Activated T-cell treated with anti-CD3 and anti-CD28 coated beads, Interleukin-2, amount 50 U/mL, for 72 hours (primary cell): ENCODE measurements around the gene MCCD1. TPM values are rescaled to one million over a fixed set of nuclear protein-coding genes. Genes with fewer than 3 reads are reported as not detected.

ENCODE experiments used
- ATAC-seq, 2 donors: fragments of 150-1000 bp; cut with Tn5 transposase; replicated peaks in 1 of 2; 2 replicates each; pipeline ENCODE4 v1.10.0; 2021; ENCODE audit warnings: moderate library complexity in 2 of 2, mild to moderate bottlenecking in 1 of 2
- DNase-seq, 2 donors: peaks; one replicate each; pipeline ENCODE4 v3.0.0; 2021 to 2022; ENCODE audit warnings: mixed read lengths in 1 of 2
- H3K27ac Mint-ChIP-seq: one replicate; pipeline ENCODE4 v1.8.0; 2022; ENCODE audit warnings: mild to moderate bottlenecking, moderate library complexity, mixed read lengths
- H3K27me3 Mint-ChIP-seq: one replicate; pipeline ENCODE4 v1.8.0; 2022; ENCODE audit warnings: low read depth, mixed read lengths
- H3K36me3 Mint-ChIP-seq, 2 donors: one replicate each; pipeline ENCODE4 v1.8.0; 2022; ENCODE audit warnings: mixed read lengths in 2 of 2, mild to moderate bottlenecking in 1 of 2; ENCODE audit not compliant: insufficient read depth in 2 of 2
- H3K4me1 Mint-ChIP-seq: one replicate; pipeline ENCODE4 v1.8.0; 2022; ENCODE audit warnings: low read depth, mixed read lengths
- H3K4me3 Mint-ChIP-seq, 2 donors: one replicate each; pipeline ENCODE4 v1.8.0; 2022; ENCODE audit warnings: mild to moderate bottlenecking in 2 of 2, mixed read lengths in 2 of 2, moderate library complexity in 2 of 2
- H3K9me3 Mint-ChIP-seq, 2 donors: one replicate each; pipeline ENCODE4 v1.8.0; 2022; ENCODE audit warnings: mixed read lengths in 2 of 2
- total RNA-seq, 2 donors: library from RNA; stranded (reverse); gene quantifications; one replicate each; pipeline ENCODE4 v1.2.3, GENCODE V29; 2022

MCCD1 gene
- total RNA-seq, 2 donors from 2014 or later, result not detected

DNA sequence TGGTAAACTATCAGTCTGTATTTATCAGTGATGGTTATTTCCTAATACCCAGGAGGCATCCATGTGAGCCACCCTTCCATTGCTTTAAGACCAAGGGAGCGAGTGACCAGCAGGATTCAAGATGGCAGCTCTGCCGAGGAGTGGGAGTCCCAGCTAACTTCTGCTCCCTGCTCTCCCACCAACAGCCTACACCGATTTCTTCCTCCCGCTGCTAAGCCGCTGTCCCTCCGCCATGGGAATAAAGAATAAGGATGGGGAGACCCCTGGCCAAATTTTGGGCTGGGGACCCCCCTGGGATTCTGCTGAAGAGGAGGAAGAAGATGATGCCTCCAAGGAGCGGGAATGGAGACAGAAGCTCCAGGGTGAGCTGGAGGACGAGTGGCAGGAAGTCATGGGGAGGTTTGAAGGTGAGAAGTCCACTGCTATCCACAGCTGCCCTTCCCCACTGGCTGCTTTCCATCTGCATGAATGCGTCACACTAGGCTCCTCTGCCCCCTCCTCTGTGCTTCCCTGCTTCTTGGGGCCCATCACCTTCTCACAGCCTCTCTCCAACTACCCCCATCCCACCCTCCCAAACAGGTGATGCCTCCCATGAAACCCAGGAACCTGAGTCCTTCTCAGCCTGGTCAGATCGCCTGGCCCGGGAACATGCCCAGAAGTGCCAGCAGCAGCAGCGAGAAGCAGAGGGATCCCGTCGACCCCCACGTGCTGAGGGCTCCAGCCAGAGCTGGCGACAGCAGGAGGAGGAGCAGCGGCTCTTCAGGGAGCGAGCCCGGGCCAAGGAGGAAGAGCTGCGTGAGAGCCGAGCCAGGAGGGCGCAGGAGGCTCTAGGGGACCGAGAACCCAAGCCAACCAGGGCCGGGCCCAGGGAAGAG, 28.9 kb downstream of the MCCD1 start:
- no peak for ATAC-seq
- peaks cover 78% of the 10 kb centered on the region for H3K4me1 Mint-ChIP-seq
- no peaks in the 10 kb centered on the region for H3K9me3 Mint-ChIP-seq
- peaks cover 4 to 9% of the 10 kb centered on the region in 2 donors for H3K36me3 Mint-ChIP-seq
- DNase-seq, result no peak
- peak overlapping the region; percentile 77 to 86 for H3K4me3 Mint-ChIP-seq
- no peak overlapping the region for H3K27ac Mint-ChIP-seq
- no peaks in the 10 kb centered on the region for H3K27me3 Mint-ChIP-seq

DNA sequence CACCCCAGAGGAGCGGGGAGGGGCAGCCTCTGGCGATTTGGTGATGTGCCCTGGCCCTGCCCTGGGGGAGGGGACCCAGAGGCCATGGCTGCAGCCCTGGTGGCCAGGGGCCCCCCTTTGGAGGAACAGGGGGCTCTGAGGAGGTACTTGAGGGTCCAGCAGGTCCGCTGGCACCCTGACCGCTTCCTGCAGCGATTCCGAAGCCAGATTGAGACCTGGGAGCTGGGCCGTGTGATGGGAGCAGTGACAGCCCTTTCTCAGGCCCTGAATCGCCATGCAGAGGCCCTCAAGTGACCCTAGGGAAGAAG, 29.5 kb downstream of the MCCD1 start:
- ATAC-seq (no peak), DNase-seq (no peak)
- Mint-ChIP-seq H3K9me3 (no peaks in the 10 kb centered on the region), H3K36me3 (peaks cover 4 to 11% of the 10 kb centered on the region in 2 donors), H3K27ac (no peak overlapping the region), H3K27me3 (no peaks in the 10 kb centered on the region), H3K4me3 (peak overlapping the region; percentile 77 to 86), H3K4me1 (peaks cover 84% of the 10 kb centered on the region)

DNA sequence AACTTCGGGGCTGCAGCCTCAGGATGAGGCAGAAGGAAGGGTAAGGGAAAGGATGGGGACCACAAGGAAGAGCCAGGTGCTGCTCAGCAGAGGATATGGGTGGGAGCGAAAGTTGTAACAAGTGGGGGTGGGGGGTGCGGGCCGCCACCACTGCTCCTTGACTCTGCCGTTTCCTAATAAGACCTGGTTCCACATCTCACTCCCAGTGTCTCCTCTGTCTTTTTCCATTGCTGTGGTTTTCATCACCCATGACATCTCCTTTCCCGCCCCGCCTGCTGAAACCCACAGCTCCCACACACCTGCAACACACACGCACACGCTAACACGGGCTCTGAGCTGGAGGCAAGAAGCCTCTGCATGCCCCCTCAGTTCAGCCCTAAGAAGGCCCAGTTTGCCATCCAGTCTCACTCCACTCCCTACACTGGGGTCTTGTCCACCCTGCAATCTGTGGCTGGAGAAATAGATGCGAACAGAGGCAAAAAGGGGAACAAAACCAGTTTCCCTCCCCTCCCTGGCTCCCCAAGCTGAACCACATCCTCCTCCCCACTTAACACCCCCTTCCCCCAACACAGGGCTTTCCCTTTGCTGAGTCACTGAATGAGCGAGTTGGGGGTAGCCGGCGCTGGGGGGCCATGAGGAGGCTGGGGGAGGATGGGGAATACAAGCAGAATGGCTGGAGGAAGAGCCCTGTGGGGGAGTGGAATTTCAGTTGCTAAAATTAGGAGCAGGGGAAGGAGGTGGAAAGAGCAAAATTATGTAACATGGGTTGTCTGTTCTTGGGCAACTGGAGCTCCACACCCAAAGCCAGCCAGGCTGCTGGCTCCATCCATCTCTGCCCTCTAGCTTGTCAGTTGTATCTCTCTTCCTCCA, 30.1 kb downstream of the MCCD1 start:
- peaks cover 3% of the 10 kb centered on the region for H3K27me3 Mint-ChIP-seq
- H3K27ac Mint-ChIP-seq, result peak overlapping the region; percentile 11
- H3K9me3 Mint-ChIP-seq, result no peaks in the 10 kb centered on the region
- peak overlapping the region; percentile 77 to 86 for H3K4me3 Mint-ChIP-seq
- H3K36me3 Mint-ChIP-seq, result peaks cover 5 to 12% of the 10 kb centered on the region in 2 donors
- H3K4me1 Mint-ChIP-seq, result peaks cover 88% of the 10 kb centered on the region
- ATAC-seq (peak; percentile 58 to 62), DNase-seq (peak; percentile 62 to 72)

DNA sequence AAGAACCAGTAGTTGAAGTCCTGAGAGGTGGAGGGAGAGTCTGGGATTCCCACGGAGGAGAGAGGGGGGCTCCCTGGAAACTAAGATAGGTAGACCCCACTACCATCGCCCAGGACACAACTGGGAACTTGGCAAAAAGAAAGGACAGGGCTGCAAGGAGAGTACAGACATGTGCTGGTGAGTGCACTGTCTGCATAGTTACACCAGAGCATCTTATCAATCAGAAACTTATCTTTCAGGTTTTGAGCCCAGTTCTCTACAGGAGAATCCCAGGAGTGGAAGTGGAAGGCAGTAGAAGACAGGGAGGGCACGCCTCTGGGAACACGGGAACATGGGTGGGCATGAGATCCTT, 30.8 kb downstream of the MCCD1 start:
- H3K9me3 Mint-ChIP-seq, result no peaks in the 10 kb centered on the region

DNA sequence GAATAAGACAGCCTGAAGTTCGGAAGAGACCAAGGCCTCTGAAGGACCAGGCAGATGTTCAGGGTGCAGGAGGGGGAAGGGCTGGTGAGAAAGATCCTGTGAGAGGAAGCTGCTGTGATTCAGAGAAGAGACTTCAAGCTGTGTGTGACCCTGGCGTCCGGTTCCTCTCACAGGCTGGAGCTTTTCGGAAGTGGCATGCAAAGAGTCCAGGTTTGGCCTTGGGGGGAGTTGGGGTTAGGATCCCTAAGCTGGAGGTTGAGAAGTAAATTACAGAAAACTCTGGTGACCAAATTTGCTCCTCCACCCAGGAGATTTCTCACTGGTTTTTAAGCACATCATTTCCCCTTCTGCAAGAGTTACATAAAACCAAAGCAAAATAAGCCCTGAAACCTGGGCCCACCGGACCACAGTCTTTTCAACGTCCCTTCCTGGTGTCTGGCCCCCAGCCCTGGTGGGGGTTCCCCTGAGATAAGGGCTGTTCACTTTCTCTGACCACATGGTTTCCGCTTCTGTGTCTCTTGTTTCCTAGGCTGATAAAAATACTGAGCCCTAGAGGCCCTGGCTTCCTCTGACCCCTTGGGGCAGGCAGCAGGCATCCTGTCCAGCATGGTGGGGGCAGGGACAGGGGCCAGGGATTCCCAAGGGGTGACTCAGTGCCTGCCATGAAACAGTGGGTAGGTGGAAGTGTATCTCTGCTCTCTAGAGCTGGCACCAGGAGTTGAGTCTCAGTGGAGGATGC, 31.4 kb downstream of the MCCD1 start:
- peaks cover 88% of the 10 kb centered on the region for H3K4me1 Mint-ChIP-seq
- peak; percentile 69 for ATAC-seq
- DNase-seq, result peak; percentile 58 to 64
- no peaks in the 10 kb centered on the region for H3K9me3 Mint-ChIP-seq
- peak overlapping the region; percentile 77 to 86 for H3K4me3 Mint-ChIP-seq
- peak overlapping the region; percentile 68 for H3K27ac Mint-ChIP-seq
- H3K27me3 Mint-ChIP-seq, result peaks cover 4% of the 10 kb centered on the region
- peaks cover 6 to 15% of the 10 kb centered on the region in 2 donors for H3K36me3 Mint-ChIP-seq

More for the DNA sequence above, 30.8 kb downstream of the MCCD1 start:
- Mint-ChIP-seq H3K4me3 (peak overlapping the region; percentile 77 to 86), H3K4me1 (peaks cover 86% of the 10 kb centered on the region), H3K36me3 (peaks cover 6 to 13% of the 10 kb centered on the region in 2 donors), H3K27ac (peak overlapping the region; percentile 10), H3K27me3 (peaks cover 4% of the 10 kb centered on the region)
- ATAC-seq, result peak; percentile 41 to 43
- no peak for DNase-seq

DNA sequence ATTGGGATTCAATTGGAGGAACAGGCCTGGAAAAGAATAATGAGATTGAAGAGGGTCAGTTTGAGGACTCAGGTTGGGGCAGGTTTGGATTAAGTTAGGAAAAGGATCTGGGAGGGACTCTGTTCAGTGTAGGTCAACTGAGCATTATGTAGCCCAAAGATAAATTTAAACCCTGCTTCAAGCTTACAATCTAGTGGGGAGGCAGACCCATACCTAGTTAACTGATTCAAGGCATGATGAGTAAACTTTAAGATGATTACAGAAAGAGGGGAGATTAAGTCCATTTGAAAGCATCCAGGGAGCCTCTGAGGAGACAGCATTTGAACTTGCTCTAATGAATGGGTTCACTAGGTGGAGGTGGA, 31.9 kb downstream of the MCCD1 start:
- Mint-ChIP-seq H3K4me1 (peaks cover 93% of the 10 kb centered on the region), H3K9me3 (no peaks in the 10 kb centered on the region), H3K36me3 (peaks cover 6 to 15% of the 10 kb centered on the region in 2 donors), H3K27me3 (peaks cover 4% of the 10 kb centered on the region), H3K4me3 (peak overlapping the region; percentile 77 to 86), H3K27ac (peak overlapping the region; percentile 68)
- no peak for ATAC-seq
- no peak for DNase-seq

DNA sequence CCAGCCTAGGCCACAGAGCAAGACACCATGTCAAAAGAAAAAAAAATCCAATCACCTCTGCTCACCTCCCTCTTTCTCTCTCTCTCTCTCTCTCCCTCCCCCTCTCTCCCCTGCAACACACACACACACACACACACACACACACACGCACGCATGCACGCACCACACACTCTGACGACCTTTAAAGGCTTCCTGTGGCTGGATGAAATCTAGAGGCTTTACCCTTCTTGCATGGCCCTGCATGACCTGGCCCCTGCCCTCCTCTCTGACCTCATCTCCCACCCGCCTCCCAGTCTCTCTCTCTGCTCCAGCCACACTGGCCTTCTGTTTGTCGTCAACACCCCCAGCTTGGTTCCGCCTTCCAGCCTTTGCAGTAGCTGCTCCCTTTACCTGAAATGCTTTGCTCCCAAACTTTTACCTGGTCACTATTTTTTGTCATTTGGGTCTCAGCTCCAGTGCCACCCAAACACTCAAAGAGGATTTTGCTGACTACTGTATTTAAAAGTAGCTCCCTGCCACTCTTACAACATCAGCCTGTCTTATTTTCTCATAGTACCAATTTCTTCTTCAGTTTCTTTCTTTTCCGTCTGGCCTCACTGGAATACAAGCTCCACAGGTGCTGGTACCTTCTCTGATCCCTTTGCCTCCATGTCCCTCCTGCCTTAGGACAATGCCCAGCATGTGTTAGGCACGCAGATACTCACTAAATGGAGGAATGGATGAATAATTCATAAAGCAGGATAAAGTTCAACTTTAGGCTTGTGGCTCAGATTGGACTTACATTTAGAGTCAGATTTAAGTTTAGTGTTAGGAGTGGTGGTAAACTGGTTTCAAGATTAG, 39.0 kb downstream of the MCCD1 start:
- ATAC-seq, result peak; percentile 28
- DNase-seq, result peak in 1 of 2 donors; percentile 36
- Mint-ChIP-seq H3K4me3 (peak overlapping the region; percentile 70 to 83), H3K9me3 (no peaks in the 10 kb centered on the region), H3K4me1 (peaks cover 84% of the 10 kb centered on the region), H3K27me3 (peaks cover 4% of the 10 kb centered on the region), H3K27ac (peak overlapping the region; percentile 87), H3K36me3 (peaks cover 2 to 6% of the 10 kb centered on the region in 2 donors)

DNA sequence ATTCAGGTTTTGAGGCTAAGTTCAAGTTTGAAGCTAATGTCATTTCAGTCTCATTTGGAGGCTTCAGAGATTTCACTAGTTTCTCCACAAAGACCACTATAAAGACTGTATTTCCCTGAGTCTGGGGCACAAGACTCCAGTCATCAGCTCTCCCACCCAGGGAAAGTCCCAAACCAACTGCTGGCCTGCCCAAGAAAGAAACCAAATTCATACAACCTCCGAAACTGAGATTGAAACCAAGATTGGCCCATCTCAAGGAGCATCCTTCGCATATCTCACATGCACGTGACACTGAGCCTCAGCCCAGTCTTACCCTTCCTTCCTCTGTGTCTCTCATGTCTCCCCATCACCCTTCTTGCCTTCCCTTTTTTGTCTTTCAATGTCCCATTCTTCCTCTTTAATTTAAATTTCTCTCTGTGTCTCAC, 39.8 kb downstream of the MCCD1 start:
- H3K9me3 Mint-ChIP-seq, result no peaks in the 10 kb centered on the region
- peaks cover 4% of the 10 kb centered on the region for H3K27me3 Mint-ChIP-seq
- peak overlapping the region; percentile 87 for H3K27ac Mint-ChIP-seq
- H3K4me3 Mint-ChIP-seq, result peak overlapping the region; percentile 70 to 83
- H3K36me3 Mint-ChIP-seq, result peaks cover 2 to 4% of the 10 kb centered on the region in 2 donors
- DNase-seq (peak; percentile 79 to 87), ATAC-seq (peak; percentile 61 to 68)
- H3K4me1 Mint-ChIP-seq, result peaks cover 85% of the 10 kb centered on the region

DNA sequence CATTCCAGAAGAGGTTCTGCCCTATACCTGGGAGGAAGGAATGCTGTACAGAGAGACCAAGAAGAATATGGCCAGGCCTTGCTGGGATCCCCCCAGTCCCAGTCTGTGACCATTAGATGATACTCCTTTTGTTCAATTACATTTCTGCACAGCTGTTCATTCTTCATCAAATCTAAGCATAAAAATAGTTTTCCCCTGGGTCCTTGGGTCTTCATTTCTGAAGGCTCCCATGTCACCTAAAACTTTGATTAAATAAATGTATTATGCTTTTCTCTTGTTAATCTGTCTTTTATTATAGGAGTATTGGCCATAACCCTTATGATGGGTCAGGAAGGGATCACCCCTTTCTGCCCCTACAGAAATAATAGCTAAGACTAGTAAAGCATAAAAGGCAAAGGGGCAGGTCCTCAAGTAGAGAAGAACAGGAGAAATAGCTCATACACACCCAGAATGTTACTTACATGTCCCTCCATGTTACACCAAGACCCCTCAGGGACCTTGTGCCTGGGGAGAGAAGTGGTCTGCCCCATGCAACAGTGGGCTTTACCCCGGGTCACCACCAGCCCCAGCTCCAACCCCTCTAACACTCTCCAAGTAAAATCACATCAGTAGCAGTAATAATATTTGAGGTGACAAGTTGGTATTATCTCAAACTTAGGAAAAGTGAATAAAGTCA, 41.2 kb downstream of the MCCD1 start:
- ATAC-seq, result no peak
- H3K9me3 Mint-ChIP-seq, result no peaks in the 10 kb centered on the region
- H3K27me3 Mint-ChIP-seq, result no peaks in the 10 kb centered on the region
- H3K36me3 Mint-ChIP-seq, result no peaks in the 10 kb centered on the region
- H3K4me1 Mint-ChIP-seq, result peaks cover 88% of the 10 kb centered on the region
- H3K27ac Mint-ChIP-seq, result no peak overlapping the region
- DNase-seq, result no peak
- peak overlapping the region in 1 of 2 donors; percentile 12 for H3K4me3 Mint-ChIP-seq

DNA sequence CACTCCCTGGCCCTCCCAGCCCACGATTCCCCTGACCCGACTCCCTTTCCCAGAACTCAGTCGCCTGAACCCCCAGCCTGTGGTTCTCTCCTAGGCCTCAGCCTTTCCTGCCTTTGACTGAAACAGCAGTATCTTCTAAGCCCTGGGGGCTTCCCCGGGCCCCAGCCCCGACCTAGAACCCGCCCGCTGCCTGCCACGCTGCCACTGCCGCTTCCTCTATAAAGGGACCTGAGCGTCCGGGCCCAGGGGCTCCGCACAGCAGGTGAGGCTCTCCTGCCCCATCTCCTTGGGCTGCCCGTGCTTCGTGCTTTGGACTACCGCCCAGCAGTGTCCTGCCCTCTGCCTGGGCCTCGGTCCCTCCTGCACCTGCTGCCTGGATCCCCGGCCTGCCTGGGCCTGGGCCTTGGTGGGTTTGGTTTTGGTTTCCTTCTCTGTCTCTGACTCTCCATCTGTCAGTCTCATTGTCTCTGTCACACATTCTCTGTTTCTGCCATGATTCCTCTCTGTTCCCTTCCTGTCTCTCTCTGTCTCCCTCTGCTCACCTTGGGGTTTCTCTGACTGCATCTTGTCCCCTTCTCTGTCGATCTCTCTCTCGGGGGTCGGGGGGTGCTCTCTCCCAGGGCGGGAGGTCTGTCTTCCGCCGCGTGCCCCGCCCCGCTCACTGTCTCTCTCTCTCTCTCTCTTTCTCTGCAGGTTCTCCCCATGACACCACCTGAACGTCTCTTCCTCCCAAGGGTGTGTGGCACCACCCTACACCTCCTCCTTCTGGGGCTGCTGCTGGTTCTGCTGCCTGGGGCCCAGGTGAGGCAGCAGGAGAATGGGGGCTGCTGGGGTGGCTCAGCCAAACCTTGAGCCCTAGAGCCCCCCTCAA, 43.5 kb downstream of the MCCD1 start, which contains the start of gene LTA:
LTA (plus strand) TSS at position 249 of the 871 bp plus-strand sequence; CDS start at position 703, 454 bp downstream.
- Mint-ChIP-seq H3K36me3 (peaks cover 8% of the 10 kb centered on the region in 2 donors), H3K4me1 (peaks cover 98% of the 10 kb centered on the region), H3K27ac (peak within 1 kb of the TSS; percentile 89), H3K4me3 (peak within 1 kb of the TSS; percentile 92), H3K27me3 (no peaks in the 10 kb centered on the region), H3K9me3 (no peaks in the 10 kb centered on the region)
- DNase-seq (peak; percentile 83 to 85), ATAC-seq (peak; percentile 51 to 62)
